Bone marrow (tissue), 2 donors: ENCODE data around the gene TTR.
A peak's percentile ranks its signal among the peaks of the same experiment; 100 is the strongest.

Source experiments
- DNase-seq, 2 donors: peaks; one replicate each; lab custom pipeline; 2025; lab: John Stamatoyannopoulos, UW

TTR gene

GRCh38 chr18:31591628-31592027, at the start of gene TTR:
Gene TTR (plus strand): TSS chr18:31591877. CDS start chr18:31591903, 26 bp downstream.
- no peak for DNase-seq

GRCh38 chr18:31546476-31546875, 45.2 kb upstream of the TTR start:
- no peak for DNase-seq

- DNase-seq = no peak
These were observed 42.8 kb upstream of the TTR start for GRCh38 chr18:31548853-31549252.

GRCh38 chr18:31549416-31549815, 42.3 kb upstream of the TTR start:
- no peak for DNase-seq

GRCh38 chr18:31551883-31552282, 39.8 kb upstream of the TTR start:
- no peak for DNase-seq

- DNase-seq = no peak
These were observed 37.9 kb upstream of the TTR start for GRCh38 chr18:31553800-31554199.

GRCh38 chr18:31554776-31555175, 36.9 kb upstream of the TTR start:
- DNase-seq = no peak

GRCh38 chr18:31555971-31556747, 35.5 kb upstream of the TTR start:
- DNase-seq = peak in 1 of 2 donors; percentile 69

GRCh38 chr18:31557446-31557845, 34.2 kb upstream of the TTR start:
- no peak for DNase-seq

- DNase-seq = no peak
These were observed 33.1 kb upstream of the TTR start for GRCh38 chr18:31558567-31558966.

- no peak for DNase-seq
These were observed 29.0 kb upstream of the TTR start for GRCh38 chr18:31562726-31563125.

GRCh38 chr18:31563778-31564177, 27.9 kb upstream of the TTR start:
- DNase-seq = no peak

GRCh38 chr18:31565345-31565744, 26.3 kb upstream of the TTR start:
- no peak for DNase-seq

GRCh38 chr18:31565782-31566512, 25.7 kb upstream of the TTR start:
- no peak for DNase-seq

- DNase-seq = no peak
These were observed 24.9 kb upstream of the TTR start for GRCh38 chr18:31566576-31567306.

- DNase-seq = no peak
These were observed 19.3 kb upstream of the TTR start for GRCh38 chr18:31572368-31572767.

- no peak for DNase-seq
These were observed 18.6 kb upstream of the TTR start for GRCh38 chr18:31573051-31573450.

GRCh38 chr18:31574359-31574758, 17.3 kb upstream of the TTR start:
- peak in 1 of 2 donors; percentile 50 for DNase-seq

GRCh38 chr18:31575515-31576257, 16.0 kb upstream of the TTR start:
- DNase-seq = no peak

GRCh38 chr18:31576670-31577069, 15.0 kb upstream of the TTR start:
- DNase-seq = peak in 1 of 2 donors; percentile 8

GRCh38 chr18:31577195-31577594, 14.5 kb upstream of the TTR start:
- DNase-seq = no peak

GRCh38 chr18:31578126-31578525, 13.6 kb upstream of the TTR start:
- DNase-seq = no peak
